Fibroblast of the aortic adventitia (primary cell): ENCODE data around the gene MMAA. TPM values are rescaled to one million over a fixed set of nuclear protein-coding genes. Genes with fewer than 3 reads are reported as not detected.

Experiments
- DNase-seq: peaks from one replicate; pipeline ENCODE4 v3.0.0-alpha.2; 2010; ENCODE audit warnings: low read depth
- H3K4me3 ChIP-seq: 2 replicates; pipeline ENCODE4 v1.5.1; 2011; ENCODE audit warnings: low read depth, mild to moderate bottlenecking, control low read depth, low read length, moderate library complexity
- CTCF ChIP-seq: IDR thresholded peaks from 2 replicates; pipeline ENCODE4 v1.5.1; 2011; ENCODE audit warnings: mild to moderate bottlenecking, low read length, control low read depth, inconsistent platforms; ENCODE audit not compliant: insufficient read depth
- total RNA-seq: library from RNA; depleted of rRNA; stranded (reverse); fragments of >200 nt; gene quantifications from 2 replicates; pipeline ENCODE4 v1.2.3, GENCODE V29; 2012; ENCODE audit warnings: low replicate concordance

The MMAA gene
- total RNA-seq, 1 donor, result 9.2 TPM

- no peak overlapping the region for H3K4me3 ChIP-seq
- DNase-seq, result peak; percentile 4
- no peak for TF ChIP-seq CTCF
Measured at GRCh38 chr4:145665773-145666172, 46.6 kb downstream of the MMAA start.

GRCh38 chr4:145670422-145670821 lies 51.2 kb downstream of the MMAA start:
- no peak for TF ChIP-seq CTCF
- H3K4me3 ChIP-seq, result no peak overlapping the region
- DNase-seq, result no peak

- no peak overlapping the region for H3K4me3 ChIP-seq
- DNase-seq, result peak; percentile 85
- no peak for TF ChIP-seq CTCF
Measured at GRCh38 chr4:145679520-145679919, 60.3 kb downstream of the MMAA start.

GRCh38 chr4:145679991-145680455 lies 60.8 kb downstream of the MMAA start, which contains the start of gene C4orf51:
C4orf51 (plus strand) TSS chr4:145680146; CDS start chr4:145680204, 58 bp downstream.
- no peak within 1 kb of the TSS for H3K4me3 ChIP-seq
- no peak for TF ChIP-seq CTCF
- peak; percentile 73 for DNase-seq

GRCh38 chr4:145680902-145681301 lies 61.7 kb downstream of the MMAA start:
- TF ChIP-seq CTCF, result no peak
- no peak for DNase-seq
- H3K4me3 ChIP-seq, result no peak overlapping the region

GRCh38 chr4:145681518-145681917 lies 62.3 kb downstream of the MMAA start:
- no peak for TF ChIP-seq CTCF
- no peak for DNase-seq

GRCh38 chr4:145681956-145682355 lies 62.8 kb downstream of the MMAA start:
- no peak overlapping the region for H3K4me3 ChIP-seq
- no peak for DNase-seq
- TF ChIP-seq CTCF, result no peak

More at GRCh38 chr4:145681518-145681917, 62.3 kb downstream of the MMAA start:
- no peak overlapping the region for H3K4me3 ChIP-seq
